ENCODE measurements around the gene PLA2G15.

The PLA2G15 gene, protein sequence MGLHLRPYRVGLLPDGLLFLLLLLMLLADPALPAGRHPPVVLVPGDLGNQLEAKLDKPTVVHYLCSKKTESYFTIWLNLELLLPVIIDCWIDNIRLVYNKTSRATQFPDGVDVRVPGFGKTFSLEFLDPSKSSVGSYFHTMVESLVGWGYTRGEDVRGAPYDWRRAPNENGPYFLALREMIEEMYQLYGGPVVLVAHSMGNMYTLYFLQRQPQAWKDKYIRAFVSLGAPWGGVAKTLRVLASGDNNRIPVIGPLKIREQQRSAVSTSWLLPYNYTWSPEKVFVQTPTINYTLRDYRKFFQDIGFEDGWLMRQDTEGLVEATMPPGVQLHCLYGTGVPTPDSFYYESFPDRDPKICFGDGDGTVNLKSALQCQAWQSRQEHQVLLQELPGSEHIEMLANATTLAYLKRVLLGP

DNA sequence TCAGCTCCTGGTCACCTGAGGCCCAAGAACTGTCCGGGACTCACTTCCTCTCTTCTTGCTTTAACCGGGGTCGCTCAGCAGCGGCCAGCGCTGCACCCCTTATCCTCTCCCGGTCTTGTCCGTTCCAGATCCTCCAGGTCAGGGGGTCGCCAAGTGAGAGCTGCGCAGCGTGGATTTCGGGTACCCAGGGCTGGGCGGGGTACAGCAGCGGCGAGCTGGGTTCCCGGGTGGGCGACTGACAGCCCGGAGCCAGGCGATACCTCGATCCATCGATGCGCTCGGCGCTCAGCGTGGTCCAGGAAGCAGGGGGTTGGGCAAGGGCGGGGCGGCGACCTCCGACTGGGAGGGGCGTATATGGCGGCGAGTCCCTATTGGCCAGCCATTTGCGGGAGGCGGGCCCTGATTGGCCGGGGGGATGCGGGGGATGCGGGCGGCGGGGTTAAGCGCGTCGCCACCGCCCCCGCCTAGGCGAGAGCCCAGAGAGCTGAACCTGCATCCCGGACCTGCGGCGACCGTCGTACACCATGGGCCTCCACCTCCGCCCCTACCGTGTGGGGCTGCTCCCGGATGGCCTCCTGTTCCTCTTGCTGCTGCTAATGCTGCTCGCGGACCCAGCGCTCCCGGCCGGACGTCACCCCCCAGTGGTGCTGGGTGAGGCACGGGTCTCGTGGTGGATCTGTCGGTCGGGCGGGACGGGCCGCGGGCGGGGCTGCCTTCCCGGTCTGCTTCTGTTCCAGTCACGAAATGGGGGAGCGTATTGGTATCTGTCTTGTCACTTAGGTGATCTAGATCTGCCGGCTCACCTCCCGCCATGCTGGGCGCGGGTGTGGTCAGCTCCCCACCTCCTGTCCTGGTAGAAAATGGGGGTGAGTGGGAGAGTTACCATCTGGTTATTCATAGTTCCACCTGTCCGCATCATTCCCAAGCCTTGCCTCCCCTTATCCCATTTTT is at the start of gene PLA2G15:
TSS of gene PLA2G15 (plus strand) at position 471 of the 951 bp plus-strand sequence. CDS start at position 525, 54 bp downstream.
- peak; percentile 83 to 94 for DNase-seq

DNA sequence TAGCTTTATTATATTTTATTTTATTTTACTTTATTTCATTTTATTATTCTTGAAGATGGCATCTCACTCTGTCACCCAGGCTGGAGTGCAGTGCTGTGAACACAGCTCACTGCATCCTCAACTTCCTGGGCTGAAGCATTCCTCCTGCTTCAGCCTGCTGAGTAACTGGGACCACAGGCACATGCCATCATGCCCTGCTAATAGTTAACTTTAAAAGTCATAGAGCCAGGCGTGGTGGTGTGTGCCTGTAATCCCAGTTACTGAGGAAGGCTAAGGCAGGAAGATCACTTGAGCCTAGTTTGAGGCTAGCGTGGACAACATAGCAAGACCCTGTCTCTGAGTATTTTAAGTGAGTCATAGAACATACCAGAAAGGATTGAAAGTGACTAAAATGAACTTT is 47.9 kb upstream of the PLA2G15 start:
- DNase-seq = no peak

DNA sequence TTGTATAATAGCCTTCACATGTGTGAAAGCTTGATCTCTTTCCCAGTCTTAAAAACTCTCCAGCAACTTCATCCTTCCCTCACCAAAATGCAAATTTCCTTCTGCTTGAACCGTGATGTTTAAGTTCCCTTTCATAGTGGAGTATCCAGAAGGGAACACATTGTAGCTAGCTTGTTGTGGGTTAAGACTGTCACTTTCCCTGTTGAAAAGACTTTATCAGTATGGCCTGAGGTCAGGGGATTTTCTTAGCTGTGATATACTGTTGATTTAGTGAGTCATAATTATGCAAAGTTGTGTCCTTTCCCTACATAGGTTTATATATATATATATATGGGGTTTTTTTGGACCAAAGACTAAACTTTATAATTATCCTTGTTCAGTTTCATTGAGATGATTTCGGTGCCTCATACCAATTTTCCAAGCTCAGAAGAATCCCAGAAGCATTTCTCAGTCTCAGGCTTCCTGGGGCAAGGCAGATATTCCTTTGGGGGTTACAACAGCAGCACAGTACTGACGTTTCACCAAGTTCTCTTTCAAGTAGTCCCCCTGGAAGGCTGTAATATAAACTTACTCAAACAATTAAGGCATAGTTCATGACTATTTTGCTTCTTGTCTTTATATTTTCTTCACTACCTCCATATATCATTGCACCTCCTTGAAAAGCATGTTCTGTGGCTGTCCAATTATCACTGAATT is 44.9 kb upstream of the PLA2G15 start:
- DNase-seq = no peak

DNA sequence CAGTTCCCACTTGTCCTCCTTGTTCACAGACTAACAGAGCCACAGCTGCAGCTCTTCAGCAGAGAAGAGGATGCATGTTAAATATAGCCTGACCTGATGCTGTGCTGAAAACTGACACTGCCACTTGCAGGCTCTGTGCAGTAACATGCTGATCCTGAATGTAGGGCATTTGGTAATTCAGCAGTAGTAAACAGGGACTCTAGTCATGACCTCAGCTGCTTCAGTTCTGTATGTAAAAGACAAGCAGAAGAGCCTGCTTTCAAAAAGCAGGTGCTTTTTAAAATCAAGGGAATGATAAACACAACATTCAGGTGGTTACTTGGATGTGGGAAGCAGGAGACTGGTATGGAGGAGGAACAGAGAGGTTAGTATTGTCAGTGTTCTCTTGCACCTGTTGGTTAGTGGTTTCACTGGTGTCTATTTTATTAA is 43.1 kb upstream of the PLA2G15 start:
- DNase-seq = peak in 1 of 2 experiments; percentile 6

DNA sequence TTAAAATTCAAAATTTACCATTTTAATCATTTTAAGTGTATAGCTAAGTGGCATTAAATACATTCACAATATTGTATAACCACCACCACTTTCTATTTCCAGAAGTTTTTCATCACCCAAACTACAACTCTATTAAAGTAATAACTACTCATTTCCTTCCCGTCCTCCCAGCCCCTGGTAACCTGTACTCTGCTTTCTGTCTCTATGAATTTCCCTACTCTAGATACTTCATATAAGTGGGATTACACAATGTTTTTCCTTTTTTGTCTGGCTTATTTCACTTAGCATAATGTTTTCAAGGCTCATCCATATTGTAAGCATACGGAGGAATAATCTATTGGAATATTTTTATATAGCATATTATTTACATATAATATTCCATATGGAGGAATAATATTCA is 38.9 kb upstream of the PLA2G15 start:
- DNase-seq = no peak

DNA sequence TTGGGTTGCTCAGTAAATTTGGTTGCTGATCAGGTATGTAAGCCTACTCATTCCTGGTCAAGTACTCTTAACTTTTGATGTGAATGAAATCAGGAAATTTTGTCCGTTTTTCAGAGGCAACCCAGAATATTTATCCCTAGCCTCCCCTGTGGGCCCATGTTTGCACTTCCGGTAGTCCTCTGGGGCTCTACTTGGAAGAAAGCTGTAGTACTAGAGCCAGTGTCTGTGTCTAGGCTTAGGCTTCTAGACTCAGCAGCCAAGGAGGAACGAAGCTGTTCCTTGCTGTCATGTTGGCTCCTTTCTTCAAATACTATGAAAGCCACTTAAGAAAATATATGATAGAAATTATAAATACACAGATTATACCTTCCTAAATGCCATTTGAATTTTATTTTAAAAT is 30.4 kb upstream of the PLA2G15 start:
- no peak for DNase-seq

DNA sequence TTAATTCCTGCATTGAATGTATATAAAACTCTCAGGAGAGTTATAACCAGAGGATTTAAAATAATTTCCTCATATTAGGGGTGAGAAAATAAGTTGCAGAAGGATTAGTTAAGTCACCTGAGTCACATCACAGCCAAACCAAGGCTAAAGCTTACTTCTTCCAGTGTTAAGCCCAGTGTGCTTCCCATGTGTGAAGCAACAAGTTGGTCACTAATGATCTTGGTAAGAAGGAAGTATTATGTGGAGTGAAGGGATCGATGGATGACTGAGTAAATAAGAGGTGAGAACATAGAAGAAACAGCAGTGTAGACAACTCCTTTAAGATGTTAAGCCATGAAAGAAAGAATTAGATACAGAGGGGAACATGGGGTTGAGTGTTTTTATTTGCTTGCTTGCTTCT is 29.9 kb upstream of the PLA2G15 start:
- no peak for DNase-seq

DNA sequence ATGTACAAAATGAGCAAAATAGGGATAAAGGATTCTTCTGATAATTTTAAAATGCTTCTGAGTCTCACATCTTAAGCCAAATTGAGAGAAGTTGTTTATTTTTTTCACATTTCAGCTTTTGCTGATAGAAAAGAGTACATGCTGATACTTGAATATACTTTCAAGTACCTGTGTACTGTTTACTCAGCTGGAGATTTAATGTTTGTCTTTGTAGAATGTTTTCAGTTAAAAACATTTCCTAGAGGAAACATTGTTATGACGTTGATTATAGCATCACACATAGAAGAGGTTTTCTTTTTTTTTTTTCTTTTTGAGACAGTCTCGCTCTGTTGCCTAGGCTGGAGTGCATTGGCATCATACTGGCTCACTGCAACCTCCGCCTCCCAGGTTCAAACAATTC is 28.9 kb upstream of the PLA2G15 start:
- no peak for DNase-seq

DNA sequence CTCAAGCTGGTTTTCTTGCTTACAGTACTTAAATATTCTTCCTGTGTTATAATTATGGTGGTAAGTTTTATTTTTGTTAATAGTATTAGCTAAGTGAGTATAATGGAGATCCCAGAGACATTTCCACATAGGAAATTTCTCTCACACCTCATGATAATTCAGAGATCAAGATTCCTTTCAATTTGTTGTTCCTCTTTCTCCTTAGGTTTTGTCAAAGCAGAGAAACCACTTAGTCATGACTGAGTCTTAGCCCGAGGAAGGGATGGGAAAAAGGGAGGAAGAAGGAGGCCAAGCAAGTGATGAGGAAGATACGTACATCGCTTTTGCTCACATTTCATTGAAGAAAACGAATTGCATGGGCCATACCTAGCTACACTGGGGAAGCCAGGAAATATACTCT is 27.7 kb upstream of the PLA2G15 start:
- DNase-seq = no peak

DNA sequence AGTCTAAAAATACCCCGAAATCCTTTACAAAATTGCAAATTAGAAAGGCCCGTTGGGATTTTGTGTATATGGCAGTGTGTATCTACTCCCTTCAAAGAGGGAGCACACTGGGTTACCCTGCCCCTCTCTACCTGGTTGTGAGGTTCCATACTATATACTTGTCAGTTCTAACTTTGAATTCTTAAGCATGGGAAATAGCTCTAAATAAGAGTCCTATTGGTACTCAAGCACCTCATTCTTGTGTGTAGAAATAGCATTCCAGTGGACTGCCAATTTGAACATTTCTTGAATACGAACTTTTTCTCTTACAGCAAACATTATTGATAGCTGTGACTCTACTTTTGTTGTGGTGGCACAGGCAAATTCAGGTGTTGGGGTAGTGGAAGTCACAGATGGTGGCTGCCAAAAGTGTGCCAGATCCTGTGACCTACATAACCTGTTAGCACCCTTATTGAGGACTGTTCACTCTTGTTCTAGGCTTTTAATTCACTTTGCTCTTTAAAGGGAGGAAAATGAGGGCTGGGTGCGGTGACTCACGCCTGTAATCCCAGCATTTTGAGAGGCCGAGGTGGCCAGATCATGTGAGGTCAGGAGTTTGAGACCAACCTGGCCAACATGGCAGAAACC is 25.3 kb upstream of the PLA2G15 start:
- DNase-seq = no peak

DNA sequence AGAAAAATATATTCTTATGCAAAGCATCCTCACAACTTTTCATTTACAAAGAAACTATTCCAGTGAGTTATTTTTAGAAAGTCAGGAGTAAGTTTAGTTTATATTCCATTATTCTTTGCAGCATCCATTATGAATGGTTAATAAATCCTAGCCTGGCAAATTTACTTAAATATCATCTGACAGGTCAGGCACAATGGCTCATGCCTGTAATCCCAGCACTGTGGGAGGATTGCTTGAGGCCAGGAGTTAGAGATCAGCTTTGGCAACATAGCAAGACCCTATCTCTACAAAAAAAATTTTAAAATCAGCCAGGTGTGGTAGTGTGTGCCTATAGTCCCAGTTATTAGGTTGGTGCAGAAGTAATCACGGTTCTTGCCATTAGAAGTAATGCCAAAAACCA is 22.1 kb upstream of the PLA2G15 start:
- no peak for DNase-seq

DNA sequence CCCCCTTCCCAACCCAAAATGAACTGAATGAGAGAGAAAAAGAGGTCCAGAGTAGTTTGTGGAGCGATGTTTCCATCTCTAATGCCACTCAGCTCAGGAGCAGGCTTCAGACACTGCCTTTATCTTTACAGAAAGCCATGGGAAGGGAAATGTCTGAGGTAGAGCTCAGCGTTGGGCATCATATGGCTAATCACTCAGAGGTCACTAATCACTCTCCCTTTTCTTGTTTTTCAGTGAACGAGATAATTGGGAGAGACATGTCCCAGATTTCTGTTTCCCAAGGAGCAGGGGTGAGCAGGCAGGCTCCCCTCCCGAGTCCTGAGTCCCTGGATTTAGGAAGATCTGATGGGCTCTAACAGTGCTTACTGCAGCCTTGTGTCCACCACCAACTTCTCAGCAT is 19.1 kb upstream of the PLA2G15 start:
- DNase-seq = no peak

DNA sequence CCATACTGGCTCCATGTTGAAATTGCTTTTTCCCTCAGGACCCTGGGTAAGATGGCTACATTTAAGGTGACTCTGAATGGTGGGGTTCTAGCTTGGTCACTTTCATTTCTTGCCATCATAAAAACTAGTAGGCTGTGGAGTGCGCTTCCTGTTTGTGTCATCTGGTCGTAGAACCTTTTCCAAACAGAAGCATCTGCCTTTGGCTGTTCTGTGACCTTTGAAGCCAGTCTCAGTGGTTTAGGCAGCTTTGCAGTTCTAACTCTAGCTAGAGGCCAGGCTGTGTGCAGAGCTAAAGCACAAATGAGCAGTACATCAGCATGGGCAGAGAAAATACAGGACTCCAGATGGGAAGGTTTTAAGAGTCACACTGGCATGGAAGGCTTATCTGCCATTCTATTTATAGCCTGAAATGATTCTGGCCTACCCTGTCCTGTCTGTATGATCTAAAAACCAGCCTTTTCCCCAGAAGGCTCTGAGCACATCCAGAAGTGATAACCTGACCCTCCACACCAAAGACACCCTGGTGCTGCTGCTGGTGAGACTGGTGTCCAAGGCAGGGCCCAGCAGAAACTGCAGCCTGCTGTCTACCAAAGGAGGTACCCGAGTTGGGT is 17.9 kb upstream of the PLA2G15 start:
- DNase-seq = no peak

DNA sequence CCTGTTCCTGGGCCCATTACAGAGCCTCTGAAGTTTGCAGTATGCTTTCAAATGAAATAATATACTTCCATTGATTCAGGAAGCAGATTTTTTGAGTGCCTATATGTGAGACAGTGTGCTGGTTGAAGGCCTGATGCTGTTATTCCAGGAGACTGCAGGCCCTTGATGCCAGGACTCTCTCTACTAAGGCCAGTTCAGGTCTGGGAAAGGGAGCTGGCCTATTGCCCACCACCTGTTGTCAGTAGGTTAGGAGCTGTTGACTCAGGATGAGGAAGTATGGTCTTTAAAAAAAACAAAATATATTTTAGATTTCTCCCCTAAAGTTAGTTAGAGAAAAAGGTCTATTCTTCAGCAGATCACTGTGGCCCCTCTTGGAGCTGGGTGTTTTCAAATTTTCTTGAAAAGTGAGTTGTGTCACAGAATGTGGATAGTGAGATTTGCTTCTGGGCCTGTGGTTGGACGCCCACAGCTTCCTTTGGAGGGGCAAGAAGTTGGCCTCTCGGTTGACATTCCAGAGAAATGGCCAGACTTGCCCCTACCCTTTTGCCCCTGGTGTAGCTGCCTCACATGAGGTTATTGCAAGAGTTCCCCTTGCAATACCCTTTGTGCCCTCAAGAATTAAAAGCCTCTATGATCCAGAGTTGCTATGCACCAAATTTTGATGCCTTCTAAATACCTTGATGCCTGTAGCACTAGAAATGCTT is 17.2 kb upstream of the PLA2G15 start:
- DNase-seq = no peak

DNA sequence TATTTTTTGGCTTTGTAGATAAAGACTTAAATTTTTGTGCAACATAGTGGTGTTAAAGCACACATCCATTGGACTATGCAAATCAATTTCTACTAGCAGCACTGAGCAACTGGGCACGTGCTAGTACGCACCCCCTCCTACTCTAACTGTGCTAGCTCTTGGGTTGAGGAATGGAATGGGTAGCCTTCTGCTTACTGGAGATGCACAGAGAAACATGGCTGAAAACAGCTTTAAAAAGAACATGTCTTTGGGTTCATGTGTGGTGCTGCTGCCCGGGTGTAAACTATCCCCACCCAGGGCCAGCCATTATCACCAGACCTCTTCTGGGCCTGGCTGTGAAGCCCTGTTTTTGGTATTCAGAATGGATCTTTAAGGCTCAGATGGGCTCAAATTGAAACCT is 16.5 kb upstream of the PLA2G15 start:
- DNase-seq = no peak

DNA sequence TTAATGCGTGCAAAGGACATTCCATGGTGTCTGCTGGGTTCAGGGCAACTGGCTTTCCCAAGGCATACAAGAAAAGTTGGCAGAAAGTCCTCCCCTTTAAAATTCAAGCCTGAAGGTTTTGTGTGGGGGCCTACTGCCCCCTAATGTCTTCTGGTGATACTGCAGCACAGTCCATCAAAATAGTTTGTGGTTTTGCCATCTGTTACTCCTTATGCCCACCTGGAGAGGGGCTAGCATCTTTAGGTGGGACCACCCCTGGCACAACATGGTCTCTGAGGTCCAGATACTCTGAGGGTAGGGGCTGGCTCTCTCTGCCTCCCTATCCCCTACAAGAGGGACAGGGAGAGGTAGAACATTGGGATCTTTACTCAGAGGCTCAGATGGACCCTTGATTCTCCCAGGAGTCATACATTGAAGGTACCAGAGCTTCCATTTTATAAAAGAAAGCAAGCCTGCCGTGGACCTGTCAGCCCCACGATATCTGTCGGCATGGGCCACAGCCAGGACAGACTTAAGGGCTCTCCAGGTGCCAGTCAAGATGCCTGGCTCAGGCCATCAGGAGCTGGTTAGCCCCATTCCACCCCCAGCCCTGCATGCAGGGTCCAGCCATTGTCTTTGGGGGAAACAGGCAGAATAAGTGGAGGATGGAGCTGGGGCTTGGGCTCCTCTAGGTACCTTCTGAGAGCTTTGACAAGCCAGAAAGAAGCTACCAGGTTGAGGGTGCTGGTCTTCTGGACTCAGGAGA is 15.6 kb upstream of the PLA2G15 start:
- DNase-seq = peak; percentile 65 to 80

DNA sequence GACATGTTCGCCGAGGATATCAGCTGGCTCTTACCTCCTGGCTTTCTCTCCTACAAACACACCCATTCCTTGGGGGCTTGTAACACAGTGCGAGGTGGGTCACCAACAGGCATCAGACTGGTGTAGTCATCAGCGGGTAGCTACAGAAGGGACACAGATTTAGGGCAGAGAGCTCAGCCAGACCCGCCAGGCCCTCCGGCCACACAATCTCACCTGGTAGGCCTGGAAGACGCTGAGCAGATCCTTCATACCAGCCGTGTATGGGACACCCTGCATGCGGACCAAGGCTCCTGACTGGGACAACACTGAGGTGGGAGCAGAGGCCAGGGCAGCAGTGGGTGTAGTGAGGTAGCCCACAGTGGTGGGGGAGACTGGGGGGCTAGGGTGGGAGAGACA is 15.0 kb upstream of the PLA2G15 start:
- DNase-seq = no peak

DNA sequence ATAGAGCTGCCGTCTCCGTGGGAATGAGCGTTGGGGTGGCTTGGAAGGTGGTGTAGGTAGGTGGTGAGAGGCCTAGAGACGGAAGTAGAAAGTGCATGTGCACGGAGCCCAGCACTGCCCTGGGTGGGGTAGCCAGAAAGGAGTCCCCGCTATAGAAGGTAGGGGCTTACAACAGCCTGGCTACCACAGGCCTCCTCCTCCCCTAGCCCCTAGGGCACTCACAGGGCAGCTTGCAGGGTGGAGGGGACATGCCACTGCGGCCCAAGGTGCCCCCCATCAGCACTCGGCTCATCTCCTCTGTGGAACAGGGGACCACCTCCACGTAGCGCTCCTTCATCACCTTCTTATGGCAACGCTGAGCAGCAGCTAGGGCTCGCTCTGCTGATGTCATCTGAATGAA is 14.2 kb upstream of the PLA2G15 start:
- no peak for DNase-seq

DNA sequence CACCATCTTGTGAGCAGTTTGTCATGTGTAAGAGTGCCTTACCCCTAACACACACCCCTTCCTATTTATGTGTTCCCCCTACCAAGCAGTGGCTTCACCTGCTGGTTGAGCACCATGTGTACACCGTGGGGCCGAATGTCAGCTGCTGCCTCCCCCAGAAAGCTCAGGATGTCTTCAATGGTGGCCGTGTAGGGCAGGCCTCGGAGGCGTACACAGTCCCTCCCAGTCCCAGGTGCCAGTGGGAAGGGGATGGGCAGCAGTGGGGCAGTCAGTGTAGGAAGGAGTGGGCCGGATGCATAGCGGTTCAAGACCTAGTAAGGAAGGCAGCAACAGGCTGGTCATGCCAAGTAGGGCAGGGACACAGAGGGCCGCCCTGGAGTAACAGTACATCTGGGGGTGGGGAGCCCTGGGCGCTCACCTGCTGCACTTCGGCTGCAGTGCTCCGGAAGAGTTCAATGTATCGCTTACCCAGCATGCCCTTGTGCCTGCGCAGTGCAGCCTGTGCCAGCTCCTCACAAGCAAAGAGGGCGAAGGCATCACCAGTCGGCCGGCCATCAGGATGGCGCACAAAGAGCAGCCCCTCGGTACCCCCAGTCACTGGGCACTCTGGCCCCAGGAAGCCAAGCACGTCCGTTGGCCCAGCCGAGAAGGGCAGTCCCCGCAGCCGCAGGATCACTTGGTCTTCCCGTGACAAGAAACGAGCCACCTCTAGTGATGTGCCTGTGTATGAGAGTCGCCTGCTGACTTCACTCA is 13.6 kb upstream of the PLA2G15 start:
- no peak for DNase-seq

DNA sequence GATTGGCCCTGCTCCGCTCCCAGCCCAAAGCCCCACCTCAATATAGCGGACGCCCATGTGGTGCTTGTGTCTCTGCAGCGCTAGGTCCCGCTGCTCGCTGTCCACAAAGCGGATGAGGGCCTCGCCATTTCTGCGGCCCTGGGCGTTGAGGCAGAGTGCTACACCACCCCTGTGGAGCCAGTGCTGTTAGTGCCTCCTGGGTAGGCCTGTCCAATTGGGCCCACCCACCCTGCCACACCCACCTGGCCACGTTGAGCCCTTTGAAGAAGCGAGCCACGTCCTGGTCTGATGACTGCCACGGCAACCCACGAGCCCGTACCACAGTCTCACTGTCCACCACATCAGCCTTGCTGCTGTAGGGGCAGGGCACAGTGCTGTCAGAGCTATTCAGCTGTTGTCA is 12.8 kb upstream of the PLA2G15 start:
- DNase-seq = no peak

Measured in NCI-H524 (cell line).